GM10248 (cell line): ENCODE measurements around the gene PRMT2.
A peak's percentile ranks its signal among the peaks of the same experiment; 100 is the strongest.

ENCODE experiments used
- CTCF ChIA-PET: fragments of 300-600 bp; sonication (Branson Sonifier 250); formaldehyde crosslinking; extraction: SDS; loops from one replicate; lab custom pipeline; 2021; ENCODE audit warnings: antibody characterized with exemption; lab: Yijun Ruan, JAX
- POLR2A ChIA-PET: fragments of 350-650 bp; sonication (Branson Sonifier 250); formaldehyde crosslinking; extraction: SDS; loops from one replicate; lab custom pipeline; 2020; ENCODE audit warnings: antibody characterized with exemption; lab: Yijun Ruan, JAX
- DNase-seq: peaks from one replicate; pipeline ENCODE4 v3.0.0; 2012; ENCODE audit errors: extremely low spot score
- TF ChIP-seq, protein P1 (sequence below): IDR thresholded peaks from 2 replicates; pipeline ENCODE4 v1.5.1; 2012; ENCODE audit warnings: mild to moderate bottlenecking, low read depth; ENCODE audit errors: extremely low read depth, missing control alignments, control extremely low read depth

Gene PRMT2

DNA sequence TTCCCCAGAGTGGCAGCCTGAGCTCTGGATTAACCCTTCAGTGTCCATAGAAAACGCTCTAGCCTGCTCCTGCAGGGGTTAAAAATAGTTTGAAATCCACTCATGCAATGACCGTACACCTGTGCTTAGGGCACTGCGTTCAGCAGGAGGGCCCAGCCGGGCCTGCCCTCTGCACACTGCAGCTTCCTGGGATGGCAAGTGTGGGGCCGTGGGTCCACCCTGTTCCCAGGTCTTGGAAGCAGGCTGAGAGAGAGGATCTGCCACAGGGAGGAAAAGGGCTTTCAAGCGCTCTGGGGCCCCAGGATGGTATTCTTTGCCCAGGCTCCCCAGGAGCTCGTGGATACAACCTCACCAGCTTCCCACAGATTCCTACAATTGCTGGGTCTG, 29.1 kb upstream of the PRMT2 start:
- POLR2A ChIA-PET = no interaction called here
- DNase-seq = no peak
- CTCF ChIA-PET = interaction anchor here (0.9 to 1.2 kb wide), 2 partner anchors 12 to 29 kb away, joined by 3 read pairs; partner anchors contain the start of gene PRMT2

DNA sequence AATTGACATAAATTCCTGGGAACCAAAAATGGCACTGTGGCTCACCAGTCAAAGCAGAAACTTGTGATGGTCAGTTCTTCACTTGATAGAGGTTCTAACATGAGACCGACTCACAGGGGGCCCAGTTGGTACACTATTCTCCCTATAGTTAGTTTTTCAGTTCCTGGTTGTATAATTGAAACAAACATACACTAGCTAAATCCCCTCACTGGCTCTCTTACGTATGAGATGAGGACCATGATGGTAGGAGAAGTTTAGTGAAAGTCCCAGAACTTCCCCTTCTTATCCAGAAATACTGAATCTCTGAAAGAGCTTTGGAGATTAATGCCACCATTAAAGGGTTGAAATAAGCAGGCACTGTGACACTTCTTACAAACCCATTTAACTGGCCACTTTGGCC, 27.8 kb upstream of the PRMT2 start:
- ChIA-PET POLR2A (no interaction called here), CTCF (interaction anchor here (0.9 to 3.4 kb wide), 5 partner anchors 10 to 464 kb away, joined by 3 to 15 read pairs (median 3); partner anchors contain the start of gene PRMT2)
- peak; percentile 15 for DNase-seq
- TF ChIP-seq, protein P1, sequence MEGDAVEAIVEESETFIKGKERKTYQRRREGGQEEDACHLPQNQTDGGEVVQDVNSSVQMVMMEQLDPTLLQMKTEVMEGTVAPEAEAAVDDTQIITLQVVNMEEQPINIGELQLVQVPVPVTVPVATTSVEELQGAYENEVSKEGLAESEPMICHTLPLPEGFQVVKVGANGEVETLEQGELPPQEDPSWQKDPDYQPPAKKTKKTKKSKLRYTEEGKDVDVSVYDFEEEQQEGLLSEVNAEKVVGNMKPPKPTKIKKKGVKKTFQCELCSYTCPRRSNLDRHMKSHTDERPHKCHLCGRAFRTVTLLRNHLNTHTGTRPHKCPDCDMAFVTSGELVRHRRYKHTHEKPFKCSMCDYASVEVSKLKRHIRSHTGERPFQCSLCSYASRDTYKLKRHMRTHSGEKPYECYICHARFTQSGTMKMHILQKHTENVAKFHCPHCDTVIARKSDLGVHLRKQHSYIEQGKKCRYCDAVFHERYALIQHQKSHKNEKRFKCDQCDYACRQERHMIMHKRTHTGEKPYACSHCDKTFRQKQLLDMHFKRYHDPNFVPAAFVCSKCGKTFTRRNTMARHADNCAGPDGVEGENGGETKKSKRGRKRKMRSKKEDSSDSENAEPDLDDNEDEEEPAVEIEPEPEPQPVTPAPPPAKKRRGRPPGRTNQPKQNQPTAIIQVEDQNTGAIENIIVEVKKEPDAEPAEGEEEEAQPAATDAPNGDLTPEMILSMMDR = no peak

More for the DNA sequence above, 29.1 kb upstream of the PRMT2 start:
- TF ChIP-seq, protein P1 = no peak

DNA sequence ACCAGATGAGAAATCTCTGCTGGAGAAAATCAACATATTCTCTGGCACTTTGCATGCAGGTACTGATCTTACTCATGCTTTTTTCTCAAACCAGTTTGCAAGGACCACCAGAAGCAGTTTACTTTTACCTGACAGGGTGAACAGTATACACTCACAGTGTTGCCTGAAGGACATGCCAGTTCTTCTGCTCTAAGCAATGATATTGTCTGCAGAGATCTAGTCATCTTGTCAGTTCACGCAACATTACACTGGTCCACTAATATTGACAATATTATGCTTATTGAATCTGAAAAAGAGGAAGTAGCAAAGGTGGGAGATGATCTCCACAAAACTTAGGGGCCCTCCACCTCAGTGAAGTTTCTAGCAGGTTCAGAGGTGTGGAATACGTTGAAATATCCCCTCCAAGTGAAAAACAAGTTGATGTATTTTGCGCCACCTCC, 26.8 kb upstream of the PRMT2 start:
- ChIA-PET POLR2A (no interaction called here), CTCF (interaction anchor here (0.9 to 3.4 kb wide), 8 partner anchors 9 to 465 kb away, joined by 3 to 15 read pairs (median 4); partner anchors contain the start of gene PRMT2)
- TF ChIP-seq, protein P1 = no peak
- DNase-seq = peak; percentile 31

DNA sequence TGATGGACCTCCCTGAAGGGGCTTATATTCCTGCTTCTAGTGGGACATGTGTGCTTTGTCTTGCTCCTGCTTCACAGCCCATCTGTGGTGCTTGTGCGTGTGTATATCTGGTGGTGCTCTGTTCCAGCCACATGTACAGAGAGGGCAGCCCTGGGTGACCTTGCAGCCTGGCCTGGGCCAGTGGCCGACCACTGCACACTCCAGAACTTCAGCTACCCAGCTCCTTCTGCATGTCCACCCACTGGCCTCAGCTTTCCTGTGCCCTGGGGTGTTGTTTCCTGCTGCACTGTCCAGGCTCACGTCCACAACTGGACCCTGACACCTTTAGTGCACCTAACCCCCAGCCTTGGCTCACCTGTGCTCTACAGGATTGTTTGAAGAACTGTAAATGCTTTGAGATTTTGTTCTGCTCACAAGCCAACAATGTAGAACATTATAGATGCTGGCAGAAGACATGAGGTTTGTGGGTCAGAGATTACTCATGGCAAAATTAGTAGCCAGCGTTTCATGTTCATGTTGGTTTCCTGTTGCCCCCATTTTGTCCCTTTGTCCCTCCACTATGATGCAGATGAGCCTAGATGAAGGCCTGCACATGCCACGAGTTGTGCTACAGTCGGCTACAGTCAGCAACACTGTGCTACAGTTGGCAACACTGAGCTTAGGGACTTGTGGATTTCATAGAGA, 25.3 kb upstream of the PRMT2 start:
- ChIA-PET POLR2A (no interaction called here), CTCF (interaction anchor here (1.3 to 3.4 kb wide), 6 partner anchors 8 to 456 kb away, joined by 3 to 15 read pairs (median 5); partner anchors contain the start of gene PRMT2)
- TF ChIP-seq, protein P1 = no peak
- DNase-seq = peak; percentile 12

DNA sequence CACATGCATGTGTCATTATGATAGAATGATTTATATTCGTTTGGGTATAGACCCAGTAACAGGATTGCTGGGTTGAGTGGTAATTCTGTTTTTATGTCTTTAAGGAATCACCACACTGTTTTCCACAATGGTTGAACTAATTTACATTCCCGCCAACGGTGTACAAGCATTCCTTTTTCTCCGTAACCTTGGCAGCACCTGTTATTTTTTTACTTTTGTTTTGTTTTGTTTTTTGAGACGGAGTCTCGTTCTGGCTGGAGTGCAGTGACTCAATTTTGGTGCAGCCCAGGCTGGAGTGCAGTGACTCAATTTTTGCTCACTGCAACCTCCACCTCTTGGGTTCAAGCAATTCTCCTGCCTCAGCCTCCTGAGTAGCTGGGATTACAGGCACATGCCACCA, 22.1 kb upstream of the PRMT2 start:
- no peak for DNase-seq
- TF ChIP-seq, protein P1 = no peak
- POLR2A ChIA-PET = no interaction called here
- CTCF ChIA-PET = no interaction called here

DNA sequence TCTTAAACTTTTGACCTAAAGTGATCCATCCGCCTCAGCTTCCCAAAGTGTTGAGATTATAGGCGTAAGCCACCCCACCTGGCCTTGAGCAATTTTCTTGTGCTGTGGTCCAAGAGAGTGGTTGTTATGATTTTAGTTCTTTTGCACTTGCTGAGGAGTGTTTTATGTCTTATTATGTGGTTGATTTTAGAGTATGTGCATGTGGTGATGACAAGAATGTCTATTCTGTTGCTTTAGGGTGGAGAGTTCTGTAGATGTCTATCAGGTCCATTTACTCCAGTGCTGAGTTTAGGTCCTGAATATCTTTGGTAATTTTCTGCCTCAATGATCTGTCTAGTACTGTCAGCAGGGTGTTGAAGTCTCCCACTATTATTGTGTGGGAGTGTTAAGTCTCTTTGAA, 19.4 kb upstream of the PRMT2 start:
- ChIA-PET CTCF (interaction anchor here (1.8 kb wide), 1 partner anchor 18 kb away, joined by 5 read pairs; no protein-coding TSS in a partner anchor), POLR2A (no interaction called here)
- TF ChIP-seq, protein P1 = no peak
- DNase-seq = no peak
